GM06990 (cell line): ENCODE results near the gene CNOT6.

ENCODE experiments used
- DNase-seq: peaks from one replicate; pipeline ENCODE4 v3.0.0-alpha.2; 2011; ENCODE audit not compliant: insufficient read length; ENCODE audit errors: extremely low read depth
- H3K27me3 ChIP-seq: replicated peaks from 2 replicates; pipeline ENCODE4 v1.6.0; 2011; ENCODE audit warnings: low read length; ENCODE audit not compliant: control insufficient read depth, insufficient read depth
- H3K36me3 ChIP-seq: 2 replicates; pipeline ENCODE4 v1.5.1; 2011; ENCODE audit warnings: low read length; ENCODE audit not compliant: control insufficient read depth, insufficient read depth
- H3K4me3 ChIP-seq: replicated peaks from 2 replicates; pipeline ENCODE4 v1.5.1; 2011; ENCODE audit warnings: low read depth, mild to moderate bottlenecking, control low read depth, low read length
- TF ChIP-seq, protein P1 (sequence below): IDR thresholded peaks from 2 replicates; pipeline ENCODE4 v1.5.1; 2011; ENCODE audit warnings: low read length, control low read depth, mild to moderate bottlenecking, inconsistent platforms; ENCODE audit not compliant: insufficient read depth, poor library complexity, severe bottlenecking

Gene CNOT6

GRCh38 chr5:180623411-180623834 is 129.2 kb downstream of the CNOT6 start:
- no peaks in the 10 kb centered on the region; the same call in 1 of the 2 replicates for H3K27me3 ChIP-seq
- H3K36me3 ChIP-seq: no peaks in the 10 kb centered on the region
- TF ChIP-seq, protein P1, sequence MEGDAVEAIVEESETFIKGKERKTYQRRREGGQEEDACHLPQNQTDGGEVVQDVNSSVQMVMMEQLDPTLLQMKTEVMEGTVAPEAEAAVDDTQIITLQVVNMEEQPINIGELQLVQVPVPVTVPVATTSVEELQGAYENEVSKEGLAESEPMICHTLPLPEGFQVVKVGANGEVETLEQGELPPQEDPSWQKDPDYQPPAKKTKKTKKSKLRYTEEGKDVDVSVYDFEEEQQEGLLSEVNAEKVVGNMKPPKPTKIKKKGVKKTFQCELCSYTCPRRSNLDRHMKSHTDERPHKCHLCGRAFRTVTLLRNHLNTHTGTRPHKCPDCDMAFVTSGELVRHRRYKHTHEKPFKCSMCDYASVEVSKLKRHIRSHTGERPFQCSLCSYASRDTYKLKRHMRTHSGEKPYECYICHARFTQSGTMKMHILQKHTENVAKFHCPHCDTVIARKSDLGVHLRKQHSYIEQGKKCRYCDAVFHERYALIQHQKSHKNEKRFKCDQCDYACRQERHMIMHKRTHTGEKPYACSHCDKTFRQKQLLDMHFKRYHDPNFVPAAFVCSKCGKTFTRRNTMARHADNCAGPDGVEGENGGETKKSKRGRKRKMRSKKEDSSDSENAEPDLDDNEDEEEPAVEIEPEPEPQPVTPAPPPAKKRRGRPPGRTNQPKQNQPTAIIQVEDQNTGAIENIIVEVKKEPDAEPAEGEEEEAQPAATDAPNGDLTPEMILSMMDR: no peak
- no peak overlapping the region for H3K4me3 ChIP-seq
- no peak for DNase-seq

- TF ChIP-seq, protein P1: no peak
- Histone ChIP-seq H3K4me3 (no peak overlapping the region), H3K36me3 (no peaks in the 10 kb centered on the region), H3K27me3 (no peaks in the 10 kb centered on the region; the same call in 1 of the 2 replicates)
- DNase-seq: no peak
Observed at GRCh38 chr5:180623844-180624243, 129.7 kb downstream of the CNOT6 start.

DNA sequence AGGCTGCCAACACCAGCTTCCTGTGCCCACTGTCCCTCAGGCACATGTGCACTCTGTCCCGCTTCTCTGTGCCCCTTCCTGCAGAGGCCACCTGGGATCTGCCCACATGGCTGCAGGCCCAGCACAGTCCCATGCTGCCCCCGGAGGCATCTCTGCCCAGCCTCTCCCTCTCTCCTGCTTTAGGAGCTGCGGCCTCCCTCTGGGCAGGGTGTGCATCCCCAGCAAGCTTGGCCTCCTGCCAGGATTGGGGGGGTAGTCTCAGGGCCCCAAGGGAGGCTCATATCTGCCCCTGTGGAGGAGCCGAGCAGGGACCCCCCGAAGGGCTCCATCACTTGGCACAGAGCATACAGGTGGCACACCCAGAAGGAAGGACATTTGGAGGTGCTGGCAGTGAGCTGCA is 130.4 kb downstream of the CNOT6 start:
- TF ChIP-seq, protein P1: no peak
- H3K36me3 ChIP-seq: no peaks in the 10 kb centered on the region

GRCh38 chr5:180625125-180625790 is 131.1 kb downstream of the CNOT6 start:
- Histone ChIP-seq H3K27me3 (no peaks in the 10 kb centered on the region; the same call in 1 of the 2 replicates), H3K4me3 (no peak overlapping the region), H3K36me3 (no peaks in the 10 kb centered on the region)
- TF ChIP-seq, protein P1: no peak
- DNase-seq: no peak

More for the DNA sequence above, 130.4 kb downstream of the CNOT6 start:
- H3K27me3 ChIP-seq: no peaks in the 10 kb centered on the region; the same call in 1 of the 2 replicates
- H3K4me3 ChIP-seq: no peak overlapping the region
- DNase-seq: no peak

GRCh38 chr5:180625791-180626660 is 131.8 kb downstream of the CNOT6 start:
- H3K4me3 ChIP-seq: no peak overlapping the region
- TF ChIP-seq, protein P1: no peak
- no peaks in the 10 kb centered on the region for H3K36me3 ChIP-seq
- no peak for DNase-seq
- no peaks in the 10 kb centered on the region; the same call in 1 of the 2 replicates for H3K27me3 ChIP-seq
